HG03060 (cell line): ENCODE results near the gene FLVCR1.

Experiments
- ATAC-seq: cut with Tn5 transposase; IDR thresholded peaks from one replicate; pipeline ENCODE4 v1.9.1; 2021; ENCODE audit warnings: low read depth, moderate number of reproducible peaks; ENCODE audit not compliant: unreplicated experiment

FLVCR1 gene

DNA sequence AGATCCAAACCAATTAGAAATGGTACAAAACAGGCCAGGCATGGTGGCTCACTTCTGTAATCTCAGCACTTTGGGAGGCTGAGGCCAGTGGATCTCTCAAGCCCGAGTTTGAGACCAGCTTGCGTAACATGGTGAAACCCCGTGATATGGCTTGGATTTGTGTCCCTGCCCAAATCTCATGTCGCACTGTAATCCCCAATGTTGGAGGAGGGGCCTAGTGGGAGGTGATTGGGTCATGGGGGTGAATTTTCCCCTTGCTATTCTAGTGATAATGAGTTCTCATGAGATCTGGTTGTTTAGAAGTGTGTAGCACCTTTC lies 85.3 kb downstream of the FLVCR1 start:
- no peak for ATAC-seq

DNA sequence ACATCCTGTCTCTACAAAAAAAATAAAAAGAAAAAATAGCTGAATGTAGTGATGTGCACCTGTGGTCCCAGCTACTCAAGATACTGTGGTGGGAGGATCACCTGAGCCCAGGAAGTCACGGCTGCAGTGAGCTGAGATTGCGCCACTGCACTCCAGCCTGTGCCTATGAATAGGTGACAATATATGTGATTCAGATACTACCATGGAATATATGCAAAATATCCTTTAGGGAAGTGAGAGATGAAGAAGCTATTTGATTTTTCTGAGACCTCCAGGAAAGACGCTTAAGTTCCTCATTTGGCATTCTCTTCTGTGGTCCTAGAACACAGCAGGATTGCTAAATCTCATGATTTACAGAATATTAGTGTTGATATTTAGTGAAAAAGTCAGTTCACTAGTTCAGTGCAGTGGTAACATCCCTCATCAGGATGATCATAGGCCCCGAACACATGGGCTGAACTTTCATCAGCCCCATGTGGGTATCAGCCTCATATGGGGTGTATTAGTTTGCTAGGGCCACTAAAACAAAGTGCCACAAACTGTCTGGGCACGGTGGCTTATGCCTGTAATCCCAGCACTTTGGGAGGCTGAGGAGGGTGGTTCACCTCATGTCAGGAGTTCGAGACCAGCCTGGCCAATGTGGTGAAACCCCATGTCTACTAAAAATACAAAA lies 86.3 kb downstream of the FLVCR1 start:
- ATAC-seq = no peak

DNA sequence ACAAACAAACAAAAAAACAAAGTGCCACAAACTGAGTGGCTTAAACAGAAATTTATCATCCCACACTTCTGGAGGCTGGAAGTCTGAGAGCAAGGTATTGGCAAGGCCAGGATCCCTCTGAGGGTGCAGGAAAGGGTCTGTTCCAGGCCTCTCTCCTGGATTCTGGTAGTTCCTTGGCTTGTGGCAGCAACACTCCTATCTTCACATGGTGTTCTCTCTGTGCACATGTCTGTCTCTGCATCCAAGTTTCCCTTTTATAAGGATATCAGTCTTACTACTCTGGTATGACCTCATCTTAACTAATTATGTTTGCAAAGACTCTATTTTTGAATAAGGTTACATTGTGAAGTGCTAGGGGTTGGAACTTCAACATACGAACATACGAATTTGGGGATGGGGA lies 87.0 kb downstream of the FLVCR1 start:
- no peak for ATAC-seq

DNA sequence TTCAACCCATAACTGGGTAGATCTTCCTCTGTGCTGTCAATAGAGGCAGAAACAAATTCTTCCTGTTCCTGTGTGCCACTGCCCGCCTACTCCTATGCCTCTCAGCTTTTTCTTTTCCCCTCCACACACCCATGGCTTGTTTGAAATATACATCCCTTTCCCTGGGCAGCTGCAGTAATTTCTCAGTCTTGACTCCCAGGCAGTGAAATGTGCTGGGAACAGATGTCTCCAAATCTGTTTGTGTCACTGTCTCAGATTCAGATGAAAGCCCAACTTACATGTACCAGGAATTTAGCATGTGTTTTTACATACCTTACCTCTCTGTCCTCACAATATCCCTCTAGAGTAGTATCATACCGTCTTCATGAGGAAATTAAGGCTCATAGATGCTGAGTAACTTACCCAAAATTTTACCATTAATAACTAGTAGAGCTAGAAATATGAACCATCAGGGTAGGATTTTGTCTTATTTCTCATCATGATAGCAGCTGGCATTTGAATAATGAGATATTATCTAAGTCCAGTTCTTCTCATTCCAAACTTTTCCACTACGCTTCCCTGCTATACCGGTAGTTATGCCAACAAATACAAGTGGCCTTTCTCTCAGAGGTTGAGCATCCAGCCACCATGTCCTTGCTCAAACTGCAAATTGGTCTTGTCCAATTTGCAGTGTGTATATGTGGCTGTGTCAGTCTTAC lies 87.5 kb downstream of the FLVCR1 start:
- no peak for ATAC-seq

DNA sequence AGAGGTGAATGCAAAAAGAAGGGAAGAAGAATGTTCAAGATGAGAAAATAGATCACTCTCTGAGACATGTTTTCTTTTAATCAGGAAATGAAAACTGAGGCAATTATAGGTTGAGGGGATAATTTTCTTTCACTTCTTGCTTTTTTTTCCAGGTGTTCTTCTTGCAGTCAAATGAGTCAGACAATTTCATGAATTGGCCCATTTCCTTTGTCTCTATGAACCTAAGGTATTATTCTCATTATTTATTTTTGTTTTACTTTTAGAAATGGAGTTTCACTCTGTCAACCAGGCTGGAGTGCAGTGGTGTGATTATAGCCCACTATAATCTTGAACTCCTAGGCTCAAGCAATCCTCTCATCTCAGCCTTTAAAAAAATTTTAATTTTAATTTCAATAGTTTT lies 88.8 kb downstream of the FLVCR1 start:
- ATAC-seq = no peak
